ENCODE data around the gene RPTOR.

DNA sequence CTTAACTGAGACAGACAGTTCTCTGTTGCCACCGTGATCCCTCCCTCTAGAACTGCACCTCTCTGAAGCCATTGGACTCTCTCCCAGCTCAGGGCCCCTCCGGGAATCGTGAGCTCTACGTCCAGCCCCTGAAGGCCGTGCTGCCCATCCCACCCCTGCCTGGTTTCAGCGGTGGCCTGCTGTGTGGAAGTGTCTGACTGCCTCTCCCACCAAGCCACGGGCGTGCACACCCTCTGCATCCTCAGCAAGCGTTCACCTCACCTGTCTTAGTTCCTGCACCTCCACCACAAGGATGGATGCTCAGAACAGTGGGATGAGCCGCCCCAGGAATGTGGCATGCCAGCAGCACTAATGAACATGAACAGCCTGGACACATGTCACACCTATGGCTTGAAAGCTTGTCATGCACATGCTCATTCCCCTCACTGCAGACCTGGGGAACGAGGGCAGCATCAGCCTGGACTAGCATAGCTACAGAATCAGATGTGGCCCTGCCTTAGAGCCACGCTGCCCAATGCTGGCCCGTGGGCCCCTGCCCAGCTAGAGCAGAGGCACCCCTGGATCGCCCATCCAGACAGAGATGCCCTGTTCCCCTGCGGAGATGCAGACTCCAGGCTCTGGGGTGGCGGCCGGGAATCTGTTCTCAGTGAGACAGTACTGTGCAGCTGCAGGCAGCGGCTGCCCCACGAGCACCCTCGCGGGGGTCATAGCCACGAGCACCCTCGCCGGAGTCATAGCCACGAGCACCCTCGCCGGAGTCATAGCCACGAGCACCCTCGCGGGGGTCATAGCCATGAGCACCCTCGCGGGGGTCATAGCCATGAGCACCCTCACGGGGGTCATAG lies 373.3 kb downstream of the RPTOR start:
- no peak for TF ChIP-seq SPI1 (IDR thresholded peaks at IDR 0.05; ENCODE audit: low read depth, low read length)
- no peak for TF ChIP-seq POLR2A (IDR thresholded peaks at IDR 0.05; ENCODE audit: low read depth, low read length)
- no peak for TF ChIP-seq POLR2AphosphoS5 (IDR thresholded peaks at IDR 0.05; ENCODE audit: low read depth, low read length)

Measured in GM12891 (cell line).